ENCODE data around the gene IL1B.

DNA sequence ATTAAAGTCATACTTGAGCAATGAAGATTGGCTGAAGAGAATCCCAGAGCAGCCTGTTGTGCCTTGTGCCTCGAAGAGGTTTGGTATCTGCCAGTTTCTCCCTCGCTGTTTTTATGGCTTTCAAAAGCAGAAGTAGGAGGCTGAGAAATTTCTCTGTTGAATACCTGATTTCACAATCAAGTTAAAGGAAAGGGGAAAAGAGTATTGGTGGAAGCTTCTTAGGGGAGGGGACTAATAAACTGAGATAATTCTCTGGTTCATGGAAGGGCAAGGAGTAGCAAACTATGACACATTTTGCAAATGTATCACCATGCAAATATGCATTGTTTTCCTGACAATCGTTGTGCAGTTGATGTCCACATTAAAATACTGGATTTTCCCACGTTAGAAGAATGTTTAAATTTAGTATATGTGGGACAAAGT lies at the start of gene IL1B:
- TF ChIP-seq, protein P1, sequence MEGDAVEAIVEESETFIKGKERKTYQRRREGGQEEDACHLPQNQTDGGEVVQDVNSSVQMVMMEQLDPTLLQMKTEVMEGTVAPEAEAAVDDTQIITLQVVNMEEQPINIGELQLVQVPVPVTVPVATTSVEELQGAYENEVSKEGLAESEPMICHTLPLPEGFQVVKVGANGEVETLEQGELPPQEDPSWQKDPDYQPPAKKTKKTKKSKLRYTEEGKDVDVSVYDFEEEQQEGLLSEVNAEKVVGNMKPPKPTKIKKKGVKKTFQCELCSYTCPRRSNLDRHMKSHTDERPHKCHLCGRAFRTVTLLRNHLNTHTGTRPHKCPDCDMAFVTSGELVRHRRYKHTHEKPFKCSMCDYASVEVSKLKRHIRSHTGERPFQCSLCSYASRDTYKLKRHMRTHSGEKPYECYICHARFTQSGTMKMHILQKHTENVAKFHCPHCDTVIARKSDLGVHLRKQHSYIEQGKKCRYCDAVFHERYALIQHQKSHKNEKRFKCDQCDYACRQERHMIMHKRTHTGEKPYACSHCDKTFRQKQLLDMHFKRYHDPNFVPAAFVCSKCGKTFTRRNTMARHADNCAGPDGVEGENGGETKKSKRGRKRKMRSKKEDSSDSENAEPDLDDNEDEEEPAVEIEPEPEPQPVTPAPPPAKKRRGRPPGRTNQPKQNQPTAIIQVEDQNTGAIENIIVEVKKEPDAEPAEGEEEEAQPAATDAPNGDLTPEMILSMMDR (IDR thresholded peaks at IDR 0.05) = no peak
- TF ChIP-seq EZH2 (IDR thresholded peaks at IDR 0.05) = no peak

Data from neural progenitor cell (in vitro differentiated cells).